Body of pancreas (tissue), 4 donors: ENCODE results near the gene ACTL10. TPM values are rescaled to one million over a fixed set of nuclear protein-coding genes. Genes with fewer than 3 reads are reported as not detected.

ENCODE experiments used
- ATAC-seq: fragments of 150-250 bp; one replicate; pipeline ENCODE4 v1.9.1; 2016
- DNase-seq, 4 donors: peaks; one replicate each; pipeline ENCODE4 v3.0.0-alpha.2; 2019
- H3K27ac ChIP-seq, 4 donors: fragments of 200-600 bp; sonication (generic); 1 replicate in 3 of 4; 2 replicates in 1 of 4; pipeline versions ENCODE4 v1.5.1 to v1.6.1; 2016 to 2019; ENCODE audit warnings: mild to moderate bottlenecking in 1 of 4, mixed read lengths in 1 of 4, moderate library complexity in 1 of 4
- H3K27me3 ChIP-seq, 2 donors: fragments of 200-600 bp; sonication (generic); one replicate each; pipeline ENCODE4 v1.6.0; 2016; ENCODE audit warnings: mild to moderate bottlenecking in 1 of 2
- H3K36me3 ChIP-seq, 2 donors: fragments of 200-600 bp; sonication (generic); replicated peaks in 1 of 2; 2 replicates each; pipeline ENCODE4 v1.5.1; 2016; ENCODE audit warnings: low read depth in 2 of 2; ENCODE audit not compliant: insufficient read depth in 1 of 2
- H3K4me1 ChIP-seq: fragments of 200-600 bp; sonication (generic); one replicate; pipeline ENCODE4 v1.6.0; 2016
- H3K4me3 ChIP-seq, 2 donors: fragments of 200-600 bp; sonication (generic); 1 replicate in 1 of 2; 2 replicates in 1 of 2; pipeline ENCODE4 v1.5.1; 2016 to 2019
- H3K9me3 ChIP-seq, 3 donors: fragments of 200-600 bp; sonication (generic); 1 replicate in 2 of 3; 2 replicates in 1 of 3; pipeline ENCODE4 v1.5.1; 2016
- CTCF ChIP-seq, 7 experiments: fragments of 450-650 bp in 4 of 7; fragments of 200-600 bp in 3 of 7; sonication (generic) in 3 of 7; IDR thresholded peaks; one replicate each; pipeline ENCODE4 v1.5.1; 2016 to 2019; ENCODE audit warnings: antibody characterized with exemption in 7 of 7
- POLR2A ChIP-seq, 3 donors: fragments of 450-650 bp; IDR thresholded peaks; one replicate each; pipeline ENCODE4 v1.6.1; 2016; ENCODE audit warnings: antibody characterized with exemption in 3 of 3, mild to moderate bottlenecking in 2 of 3
- WGBS, 2 donors: methylation state at CpG; one replicate each; pipeline ENCODE4 v1.1.5; 2017; 5-methylcytosine and 5-hydroxymethylcytosine counted together
- intact Hi-C: fragments of 100-400 bp; cut with DNase I; formaldehyde crosslinking; loops from one replicate; pipeline ENCODE4 v1.15.1; 2023
- total RNA-seq, 2 donors: library from RNA; depleted of rRNA; stranded (reverse); fragments of >200 nt; gene quantifications; one replicate each; pipeline ENCODE4 v1.1.0, GENCODE V29; 2016

ACTL10 gene
- total RNA-seq, 2 donors from 2014 or later = 4.0 to 4.9 TPM

- H3K27me3 ChIP-seq = no peaks in the 10 kb centered on the region
- TF ChIP-seq CTCF (IDR thresholded peaks at IDR 0.05) = no peak
- TF ChIP-seq POLR2A (IDR thresholded peaks at IDR 0.05) = no peak
- intact Hi-C loops = no loop called here
- no peaks in the 10 kb centered on the region for H3K36me3 ChIP-seq
- no peak overlapping the region for H3K4me3 ChIP-seq
- DNase-seq (no peak), ATAC-seq (no peak)
- H3K27ac ChIP-seq = peak overlapping the region in 3 of 4 donors; percentile 64 to 75 (median 68)
- no peaks in the 10 kb centered on the region for H3K9me3 ChIP-seq
- WGBS, 2 donors = 62 to 65% methylated on average over 16 of the region's 16 CpGs
- peaks cover 30% of the 10 kb centered on the region for H3K4me1 ChIP-seq
These were observed 8.6 kb downstream of the ACTL10 start for GRCh38 chr20:33675136-33675959.

GRCh38 chr20:33676121-33676520, 9.4 kb downstream of the ACTL10 start:
- 88 to 90% methylated on average over 5 to 11 of the region's 11 CpGs for WGBS, 2 donors
- TF ChIP-seq CTCF (IDR thresholded peaks at IDR 0.05) (no peak), POLR2A (IDR thresholded peaks at IDR 0.05) (no peak)

GRCh38 chr20:33676652-33677645, 10.2 kb downstream of the ACTL10 start:
- Histone ChIP-seq H3K36me3 (no peaks in the 10 kb centered on the region), H3K27ac (no peak overlapping the region), H3K9me3 (no peaks in the 10 kb centered on the region), H3K4me3 (no peak overlapping the region), H3K27me3 (no peaks in the 10 kb centered on the region), H3K4me1 (peaks cover 26% of the 10 kb centered on the region)
- ATAC-seq (no peak), DNase-seq (no peak)
- WGBS, 2 donors = 94 to 95% methylated on average over 22 to 29 of the region's 31 CpGs
- intact Hi-C loops = no loop called here
- TF ChIP-seq CTCF (IDR thresholded peaks at IDR 0.05) (no peak), POLR2A (IDR thresholded peaks at IDR 0.05) (no peak)

More at GRCh38 chr20:33676121-33676520, 9.4 kb downstream of the ACTL10 start:
- no peak for ATAC-seq
- Histone ChIP-seq H3K4me1 (peaks cover 26% of the 10 kb centered on the region), H3K27ac (peak overlapping the region in 1 of 4 donors; percentile 75), H3K9me3 (no peaks in the 10 kb centered on the region), H3K36me3 (no peaks in the 10 kb centered on the region), H3K27me3 (no peaks in the 10 kb centered on the region), H3K4me3 (no peak overlapping the region)
- no peak for DNase-seq
- intact Hi-C loops = no loop called here

- TF ChIP-seq CTCF (IDR thresholded peaks at IDR 0.05) (no peak), POLR2A (IDR thresholded peaks at IDR 0.05) (no peak)
- WGBS, 2 donors = 85% methylated on average over 13 to 15 of the region's 15 CpGs
- no peaks in the 10 kb centered on the region for H3K27me3 ChIP-seq
- no peak for ATAC-seq
- intact Hi-C loops = no loop called here
- no peak overlapping the region for H3K4me3 ChIP-seq
- no peak for DNase-seq
- no peak overlapping the region for H3K27ac ChIP-seq
- H3K36me3 ChIP-seq = no peaks in the 10 kb centered on the region
- H3K9me3 ChIP-seq = no peaks in the 10 kb centered on the region
- peaks cover 18% of the 10 kb centered on the region for H3K4me1 ChIP-seq
These were observed 11.4 kb downstream of the ACTL10 start for GRCh38 chr20:33677991-33678702.
